CD4-positive, alpha-beta T cell treated with Interleukin-6 at 100 ng/mL for 8 hours (primary cell): ENCODE results near the gene RAB7B.

Source experiments
- DNase-seq: peaks from one replicate; pipeline ENCODE4 v3.0.0-alpha.2; 2020; ENCODE audit warnings: mixed read lengths, low spot score

The RAB7B gene

GRCh38 chr1:205948886-205949285 lies 54.3 kb downstream of the RAB7B start:
- DNase-seq: no peak

DNA sequence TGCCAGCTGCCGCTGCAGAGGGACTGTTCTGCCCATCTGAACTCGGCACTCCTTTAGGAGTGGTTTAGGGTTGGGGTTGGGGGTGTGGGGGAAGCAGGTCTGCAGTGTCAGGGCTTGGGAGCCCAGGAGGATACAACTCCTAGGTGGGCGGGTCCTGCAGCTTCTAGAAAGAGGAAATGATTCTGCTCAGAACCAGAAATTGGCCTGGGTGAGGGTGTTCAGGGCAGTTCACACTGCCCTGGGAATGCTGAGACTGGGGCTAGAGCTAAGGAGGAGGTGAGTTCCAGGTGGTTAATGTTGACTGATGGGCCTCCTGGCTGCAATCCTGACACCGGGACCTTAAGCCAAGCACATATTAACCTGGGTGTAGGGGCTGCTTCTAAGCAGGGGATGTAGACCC lies 55.2 kb downstream of the RAB7B start:
- no peak for DNase-seq

- DNase-seq: no peak
These were observed 56.2 kb downstream of the RAB7B start for GRCh38 chr1:205947024-205947423.

- no peak for DNase-seq
These were observed 58.1 kb downstream of the RAB7B start for GRCh38 chr1:205945069-205945468.

- no peak for DNase-seq
These were observed 58.7 kb downstream of the RAB7B start for GRCh38 chr1:205944525-205944924.

- no peak for DNase-seq
These were observed 60.0 kb downstream of the RAB7B start, which contains the start of gene SLC26A9 for GRCh38 chr1:205943245-205943644. TSS of gene SLC26A9 (minus strand) at chr1:205943456. CDS start at chr1:205935820, 7,636 bp downstream.

DNA sequence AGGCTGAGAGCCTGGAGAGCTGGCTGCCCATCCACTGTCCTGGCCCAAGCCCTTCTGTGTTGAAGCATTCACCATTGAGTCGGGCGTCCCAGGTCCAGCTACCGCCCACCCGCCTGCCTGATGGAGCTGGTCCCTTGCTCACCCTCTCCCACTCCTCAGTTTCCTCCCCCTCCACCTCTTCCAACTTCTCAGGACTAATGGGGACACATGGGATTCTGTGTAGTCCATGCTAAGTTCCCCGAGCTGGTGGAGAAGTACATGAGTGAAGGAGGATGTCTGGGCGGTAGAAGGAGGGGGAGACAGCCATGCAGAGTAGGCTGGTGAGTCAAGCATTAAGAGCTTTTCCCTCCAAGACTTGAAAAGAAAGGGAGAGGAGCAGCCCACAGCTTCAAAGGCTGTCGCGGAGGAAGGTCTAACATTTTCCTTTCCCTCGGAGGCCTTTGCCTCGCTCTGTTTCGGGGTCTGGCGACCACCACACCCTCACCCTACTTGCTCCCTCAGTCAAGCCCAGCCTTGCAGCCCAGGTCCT lies 60.5 kb downstream of the RAB7B start:
- no peak for DNase-seq

- DNase-seq: no peak
These were observed 62.5 kb downstream of the RAB7B start for GRCh38 chr1:205940710-205941109.

DNA sequence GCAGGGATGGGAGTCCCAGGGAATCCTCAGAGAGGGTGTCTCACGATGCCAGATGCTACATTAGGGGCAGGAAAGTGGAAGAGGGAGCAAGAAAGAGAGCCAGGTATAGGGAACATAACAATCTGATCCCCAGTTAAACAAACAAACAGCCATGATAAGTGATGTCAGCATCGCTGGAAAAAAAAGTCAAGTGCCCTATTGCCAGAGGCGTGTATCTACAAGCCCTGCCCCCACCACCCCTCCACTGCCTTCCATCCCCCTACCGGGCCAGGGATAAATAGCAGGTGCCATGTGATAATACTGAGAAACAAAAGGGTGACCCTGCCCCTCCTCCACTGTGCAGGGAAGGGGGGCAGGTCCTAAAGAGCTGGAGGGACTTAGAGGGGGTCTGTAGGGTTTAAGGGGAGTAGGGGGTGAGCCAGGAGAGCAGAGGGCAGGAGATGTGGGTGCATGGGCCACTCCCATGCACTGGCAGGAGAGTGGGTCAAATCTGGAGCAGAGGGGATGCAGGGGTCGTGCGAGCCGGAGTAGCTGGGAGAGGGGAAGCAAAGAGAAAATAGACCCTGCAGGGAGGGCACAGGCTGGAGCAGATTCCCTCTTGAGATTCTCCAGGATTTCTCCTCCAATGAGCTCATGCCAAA lies 63.4 kb downstream of the RAB7B start:
- DNase-seq: no peak

DNA sequence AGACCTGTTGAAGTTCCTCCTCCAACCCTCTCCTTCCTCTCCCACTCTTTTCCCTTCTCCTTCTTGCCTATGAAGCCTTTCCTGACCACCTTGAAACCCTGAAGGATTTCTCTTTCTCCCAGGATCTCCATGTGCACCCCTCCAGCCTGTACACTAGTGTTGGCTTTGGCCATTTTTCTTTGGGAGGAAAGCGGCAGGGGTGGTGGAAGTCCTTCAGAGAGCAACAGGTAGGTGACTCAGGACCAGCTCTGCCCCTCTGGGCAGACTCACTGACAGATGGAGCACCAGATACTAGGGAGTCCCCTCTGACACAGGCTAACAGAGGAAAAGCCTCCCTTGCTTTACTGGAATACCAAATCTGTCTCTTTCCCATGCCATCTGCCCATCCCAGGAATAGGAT lies 64.5 kb downstream of the RAB7B start:
- no peak for DNase-seq

- DNase-seq: no peak
These were observed 66.2 kb downstream of the RAB7B start for GRCh38 chr1:205936846-205937586.

DNA sequence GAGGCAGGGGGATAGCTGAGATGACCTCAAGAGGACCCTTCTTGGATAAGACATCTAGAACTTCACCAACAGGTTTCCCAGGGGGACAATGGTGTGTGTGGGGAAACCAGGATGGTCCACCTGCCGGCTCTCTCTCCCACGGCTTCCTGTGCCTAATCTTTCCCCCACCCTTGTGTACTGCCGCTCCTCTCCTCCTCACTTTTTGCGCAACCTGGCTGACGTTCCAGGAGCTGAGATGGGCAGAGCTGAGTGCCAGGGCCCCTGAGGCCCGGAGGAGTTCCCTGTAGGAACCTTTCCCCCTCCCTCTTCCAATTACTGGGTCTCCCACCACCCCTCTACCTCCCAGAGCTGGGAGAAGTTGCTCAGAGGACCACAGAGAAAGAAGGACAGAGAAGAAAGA lies 66.9 kb downstream of the RAB7B start:
- DNase-seq: no peak

DNA sequence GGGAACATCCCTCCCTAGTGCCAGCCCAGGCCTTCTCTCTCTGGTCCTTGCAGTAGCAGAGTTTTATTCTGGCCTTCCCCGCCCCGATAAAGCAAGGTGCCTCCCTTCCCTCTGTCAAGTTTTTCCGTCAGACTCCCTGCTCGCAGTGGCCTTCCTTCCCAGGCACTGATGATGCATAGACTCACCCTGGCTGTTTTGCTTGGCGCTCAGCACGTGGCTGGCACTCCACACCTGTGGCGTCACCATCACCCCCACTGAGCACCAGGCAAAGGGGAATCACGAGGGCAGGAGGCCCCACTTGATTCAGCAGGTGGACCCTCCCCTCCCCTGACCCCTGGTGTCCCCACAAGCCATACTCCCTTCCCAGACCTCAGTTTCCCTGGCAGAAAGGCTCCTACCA lies 67.3 kb downstream of the RAB7B start:
- no peak for DNase-seq

- DNase-seq: no peak
These were observed 68.4 kb downstream of the RAB7B start for GRCh38 chr1:205934788-205935187.

DNA sequence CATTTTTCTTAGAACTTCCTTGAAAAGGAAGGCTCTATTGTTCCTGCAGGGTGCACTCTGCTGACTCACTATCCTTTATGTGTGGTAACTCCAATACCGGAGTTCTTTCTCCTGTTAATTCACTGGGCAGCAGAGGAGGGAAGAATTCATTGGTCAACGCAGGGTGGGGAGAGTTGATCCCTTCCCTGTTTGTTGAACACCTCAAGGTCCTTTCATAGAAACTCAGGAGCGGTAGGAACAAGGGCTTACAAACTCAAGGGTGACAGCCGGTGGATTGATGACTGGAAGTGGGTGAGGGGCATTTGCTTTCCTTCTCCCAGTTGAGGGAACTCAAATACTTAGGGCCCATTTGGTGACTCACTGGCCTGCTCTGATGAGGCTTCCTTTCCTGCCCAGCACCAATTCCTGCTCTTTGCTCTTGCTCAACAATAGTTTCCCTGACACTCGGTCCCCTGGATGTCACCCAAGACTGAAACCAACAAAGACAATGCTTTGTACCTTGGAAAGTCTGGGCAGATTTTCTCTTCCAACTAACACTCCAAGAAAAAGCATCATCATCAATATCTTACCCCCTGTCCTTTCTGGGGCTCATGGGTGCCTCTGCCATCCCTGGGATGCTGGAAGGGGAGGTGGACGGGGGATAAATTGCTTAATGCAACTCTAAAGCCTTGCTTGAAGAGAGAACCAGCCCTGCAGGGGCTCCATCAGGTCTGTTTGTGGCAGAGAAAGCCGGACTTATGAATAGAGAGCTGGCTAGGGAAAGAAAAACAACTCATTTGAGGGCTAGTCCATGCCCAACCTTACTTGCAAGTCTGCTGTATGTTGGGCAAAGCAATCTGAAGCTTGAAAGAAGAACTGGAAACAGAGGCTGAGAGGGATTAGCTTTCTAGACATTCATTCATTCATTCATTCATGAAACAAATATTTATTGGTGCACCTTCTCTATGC lies 69.2 kb downstream of the RAB7B start:
- no peak for DNase-seq

- no peak for DNase-seq
These were observed 70.4 kb downstream of the RAB7B start for GRCh38 chr1:205932776-205933175.

DNA sequence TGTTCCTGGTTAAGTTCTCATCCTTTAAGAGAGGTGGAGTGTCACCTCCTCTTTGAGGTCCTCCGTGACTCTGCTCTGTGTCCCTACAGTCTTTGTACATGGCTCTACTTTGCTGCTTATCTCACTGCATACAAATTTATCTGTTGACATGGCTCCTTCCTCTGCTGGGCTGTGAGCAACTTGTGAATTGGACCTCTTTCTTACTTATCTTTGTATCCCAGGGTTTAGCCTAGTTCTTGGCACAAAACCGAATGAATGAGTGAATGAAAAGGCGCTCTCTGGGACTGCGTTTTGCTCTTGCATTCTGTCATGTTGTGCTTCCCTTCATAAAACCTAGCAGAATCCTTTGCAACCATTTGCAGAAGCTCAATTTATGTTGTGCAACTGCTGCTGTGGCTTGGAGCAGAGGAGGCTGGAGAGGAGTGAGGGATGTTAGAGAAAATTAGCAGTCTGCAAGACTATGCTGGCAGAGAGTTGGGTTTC lies 72.4 kb downstream of the RAB7B start:
- no peak for DNase-seq

DNA sequence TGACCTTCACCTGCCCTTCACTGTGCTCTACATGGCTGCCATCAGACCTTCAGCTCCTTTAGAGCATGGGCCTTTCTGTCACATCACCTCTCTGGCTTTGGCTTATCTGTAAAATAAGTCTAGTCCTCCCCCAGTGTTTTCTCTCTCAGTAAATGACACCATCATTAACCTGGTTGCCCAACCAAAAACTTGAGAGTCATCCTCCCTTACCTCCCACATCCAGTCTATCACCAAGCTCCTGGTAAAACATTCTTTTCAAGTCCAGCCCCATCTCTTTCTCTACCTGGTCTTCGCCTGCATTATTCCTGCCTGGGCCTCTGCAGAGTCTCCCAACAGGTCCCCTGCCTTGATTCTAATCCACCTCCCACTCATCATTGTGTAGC lies 73.0 kb downstream of the RAB7B start:
- DNase-seq: no peak

DNA sequence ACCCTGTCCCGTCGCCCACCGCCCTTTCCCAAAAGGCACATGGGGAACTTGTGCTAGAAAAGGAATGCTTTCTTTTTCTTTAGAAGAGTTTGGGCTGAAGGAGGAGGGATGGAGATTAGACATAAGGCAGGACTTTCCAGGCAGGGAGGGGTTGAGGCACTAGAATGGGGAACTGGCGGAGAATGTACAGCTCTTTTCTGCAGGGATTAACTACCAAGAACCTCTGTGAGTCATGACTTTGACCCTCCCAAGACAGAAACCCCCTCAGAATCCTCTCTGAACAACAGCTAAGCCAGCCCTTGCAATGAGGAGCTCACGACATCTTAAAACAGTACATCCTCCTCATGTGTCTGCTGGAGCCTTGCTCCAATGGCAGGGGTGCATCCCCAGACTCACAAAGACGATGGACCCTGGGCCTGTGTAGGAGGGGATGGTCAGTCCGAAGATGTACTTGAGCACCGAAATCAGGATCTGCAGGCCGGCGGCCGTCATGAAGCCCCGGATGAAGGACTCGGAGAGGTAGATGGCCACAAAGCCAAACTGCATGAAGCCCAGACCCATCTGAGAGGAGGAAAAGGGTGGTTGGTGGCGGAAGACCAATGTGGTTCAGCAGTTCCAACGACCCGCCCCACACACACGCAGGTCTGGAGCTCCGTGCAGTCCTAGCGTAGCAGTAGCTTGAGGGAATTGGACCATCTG lies 73.5 kb downstream of the RAB7B start:
- DNase-seq: no peak

GRCh38 chr1:205928317-205928716 lies 74.9 kb downstream of the RAB7B start:
- no peak for DNase-seq

DNA sequence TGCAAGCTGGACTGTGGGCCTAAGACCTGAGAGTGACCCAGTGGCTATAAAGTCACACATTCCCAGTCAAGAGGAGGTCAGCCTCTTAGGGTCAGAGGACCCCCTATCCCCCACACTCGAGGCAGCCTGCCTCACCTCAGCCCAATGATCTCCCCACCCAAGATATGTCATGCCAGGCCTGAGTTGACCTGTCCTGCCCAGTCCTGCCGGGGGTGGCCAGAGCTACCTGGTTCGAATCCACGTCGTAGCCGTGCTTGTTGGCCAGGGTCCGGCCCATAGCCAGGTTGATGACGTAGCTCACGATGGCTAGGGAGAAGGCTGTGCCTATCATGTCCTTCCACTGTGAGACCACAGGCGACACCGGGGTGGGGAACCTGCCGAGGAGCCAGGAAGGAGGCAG lies 75.5 kb downstream of the RAB7B start:
- no peak for DNase-seq

DNA sequence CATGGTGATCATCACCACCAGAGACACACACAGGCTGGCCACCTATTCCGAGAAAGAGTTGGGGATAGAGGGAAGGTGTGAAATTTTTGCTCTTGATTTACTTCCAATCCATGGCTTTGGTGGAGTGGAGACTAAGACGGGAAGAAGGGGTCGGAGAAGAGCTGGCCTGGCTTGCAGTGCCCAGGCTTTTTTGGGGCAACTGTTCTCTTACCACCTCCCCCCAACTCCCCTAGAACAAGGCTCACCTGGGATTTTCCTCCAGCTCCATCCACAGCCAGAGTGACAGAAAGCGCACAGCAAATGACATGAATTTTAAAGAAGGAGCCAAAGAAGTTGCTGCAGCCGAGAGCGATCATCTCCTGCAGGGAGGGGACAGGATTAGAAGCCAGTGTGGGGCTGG lies 75.9 kb downstream of the RAB7B start:
- no peak for DNase-seq
